ENCODE data around the gene FKBP14.

Gene FKBP14

DNA sequence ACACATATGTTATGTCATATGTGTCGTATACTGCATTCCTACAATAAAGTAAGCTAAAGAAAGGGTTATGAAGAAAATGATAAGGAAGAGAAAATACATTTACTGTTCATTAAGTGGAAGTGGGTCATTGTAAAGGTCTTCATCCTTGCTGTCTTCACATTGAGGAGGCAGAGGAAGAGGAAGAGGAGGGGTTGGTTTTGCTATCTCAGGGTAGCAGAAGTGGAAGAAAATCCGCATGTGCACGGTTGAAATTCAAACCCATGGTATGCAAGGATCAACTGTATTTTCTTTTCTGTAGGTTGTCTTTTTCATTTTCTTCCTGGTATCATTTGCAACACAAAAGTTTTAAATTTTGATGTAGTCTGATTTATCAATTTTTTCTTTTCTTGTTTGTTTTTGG lies 8.0 kb upstream of the FKBP14 start:
- H3K36me3 ChIP-seq (ENCODE audit: control insufficient read depth, insufficient read depth, low read length): peaks cover 4% of the 10 kb centered on the region
- H3K4me3 ChIP-seq (ENCODE audit: insufficient read depth, low read depth, low read length): no peak overlapping the region
- WGBS, 2 experiments: 95 to 98% methylated on average over 3 of the region's 3 CpGs
- peaks cover 6% of the 10 kb centered on the region for H3K4me1 ChIP-seq (ENCODE audit: control insufficient read depth, insufficient read depth, low read length)
- no peaks in the 10 kb centered on the region for H3K27me3 ChIP-seq (ENCODE audit: control insufficient read depth, insufficient read depth, low read length, poor library complexity, severe bottlenecking)
- no peaks in the 10 kb centered on the region for H3K9me3 ChIP-seq (ENCODE audit: control insufficient read depth, low read length)
- no peak overlapping the region for H3K27ac ChIP-seq (ENCODE audit: insufficient read depth, low read depth, low read length, poor library complexity, severe bottlenecking)

DNA sequence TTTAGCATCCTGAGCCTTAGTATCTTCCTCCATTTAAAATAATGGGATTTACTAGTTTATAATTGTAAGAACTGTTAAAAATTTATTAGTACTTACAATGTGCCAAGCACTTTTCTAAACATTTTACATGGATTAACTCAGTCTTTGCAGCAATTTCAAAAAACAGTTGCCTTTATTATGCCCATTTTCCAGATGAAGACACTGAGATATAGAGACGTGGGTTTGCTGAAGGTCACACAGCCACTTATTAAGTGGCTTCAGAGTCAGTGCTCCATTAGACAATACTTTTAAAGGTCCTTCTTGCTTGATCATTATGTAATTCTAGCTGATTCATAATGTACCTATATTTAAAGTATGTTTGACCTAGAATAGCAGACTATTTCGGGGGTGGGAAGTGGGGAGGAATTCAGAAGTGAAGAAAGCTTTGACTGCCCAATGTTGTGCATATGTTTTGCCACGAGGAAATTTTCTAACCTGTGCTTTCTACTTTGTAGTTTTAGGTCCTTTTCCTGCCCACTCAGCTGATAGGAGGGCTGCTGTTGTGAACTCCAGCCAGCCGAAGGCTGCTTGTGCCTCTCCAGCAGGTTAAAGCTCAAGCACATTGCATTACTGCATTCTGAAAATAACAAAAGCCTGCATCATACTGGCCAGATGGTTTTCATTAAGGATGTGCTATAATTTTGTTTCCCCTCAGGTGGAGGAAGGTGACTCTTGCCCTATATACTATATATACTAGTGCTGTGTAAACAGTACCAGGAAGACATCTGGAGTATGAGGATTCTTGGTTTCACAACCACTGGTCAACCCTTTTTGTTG lies 6.0 kb upstream of the FKBP14 start:
- Histone ChIP-seq H3K27me3 (ENCODE audit: control insufficient read depth, insufficient read depth, low read length, poor library complexity, severe bottlenecking) (no peaks in the 10 kb centered on the region), H3K36me3 (ENCODE audit: control insufficient read depth, insufficient read depth, low read length) (peaks cover 4% of the 10 kb centered on the region), H3K9me3 (ENCODE audit: control insufficient read depth, low read length) (no peaks in the 10 kb centered on the region), H3K4me1 (ENCODE audit: control insufficient read depth, insufficient read depth, low read length) (peaks cover 11% of the 10 kb centered on the region), H3K4me3 (ENCODE audit: insufficient read depth, low read depth, low read length) (no peak overlapping the region), H3K27ac (ENCODE audit: insufficient read depth, low read depth, low read length, poor library complexity, severe bottlenecking) (no peak overlapping the region)
- WGBS, 2 experiments: 89 to 93% methylated on average over 4 of the region's 4 CpGs

DNA sequence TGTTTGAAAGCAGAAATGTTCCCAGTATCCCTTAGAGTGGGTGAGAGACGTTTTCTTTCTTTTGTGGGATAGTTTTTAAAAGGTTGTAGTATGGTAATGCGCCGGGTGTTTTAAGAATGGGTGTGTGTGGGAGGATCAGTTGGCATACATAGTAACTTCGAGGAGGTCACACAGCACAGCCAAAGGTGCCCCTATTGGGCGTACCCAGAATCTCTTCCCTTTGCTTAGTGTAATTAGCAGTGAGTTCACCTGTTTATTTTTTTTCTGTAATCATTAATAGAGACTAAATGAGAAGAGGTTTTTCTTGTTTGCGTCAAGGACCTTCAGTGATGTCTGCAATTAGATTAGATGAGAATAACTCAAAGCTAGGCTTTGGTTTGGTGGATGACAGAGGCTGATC lies 3.2 kb upstream of the FKBP14 start:
- Histone ChIP-seq H3K4me1 (ENCODE audit: control insufficient read depth, insufficient read depth, low read length) (peaks cover 18% of the 10 kb centered on the region), H3K27ac (ENCODE audit: insufficient read depth, low read depth, low read length, poor library complexity, severe bottlenecking) (no peak overlapping the region), H3K27me3 (ENCODE audit: control insufficient read depth, insufficient read depth, low read length, poor library complexity, severe bottlenecking) (peaks cover 3% of the 10 kb centered on the region), H3K36me3 (ENCODE audit: control insufficient read depth, insufficient read depth, low read length) (no peaks in the 10 kb centered on the region), H3K9me3 (ENCODE audit: control insufficient read depth, low read length) (no peaks in the 10 kb centered on the region), H3K4me3 (ENCODE audit: insufficient read depth, low read depth, low read length) (peak overlapping the region; percentile 91)
- WGBS, 2 experiments: 14 to 24% methylated on average over 6 of the region's 6 CpGs

DNA sequence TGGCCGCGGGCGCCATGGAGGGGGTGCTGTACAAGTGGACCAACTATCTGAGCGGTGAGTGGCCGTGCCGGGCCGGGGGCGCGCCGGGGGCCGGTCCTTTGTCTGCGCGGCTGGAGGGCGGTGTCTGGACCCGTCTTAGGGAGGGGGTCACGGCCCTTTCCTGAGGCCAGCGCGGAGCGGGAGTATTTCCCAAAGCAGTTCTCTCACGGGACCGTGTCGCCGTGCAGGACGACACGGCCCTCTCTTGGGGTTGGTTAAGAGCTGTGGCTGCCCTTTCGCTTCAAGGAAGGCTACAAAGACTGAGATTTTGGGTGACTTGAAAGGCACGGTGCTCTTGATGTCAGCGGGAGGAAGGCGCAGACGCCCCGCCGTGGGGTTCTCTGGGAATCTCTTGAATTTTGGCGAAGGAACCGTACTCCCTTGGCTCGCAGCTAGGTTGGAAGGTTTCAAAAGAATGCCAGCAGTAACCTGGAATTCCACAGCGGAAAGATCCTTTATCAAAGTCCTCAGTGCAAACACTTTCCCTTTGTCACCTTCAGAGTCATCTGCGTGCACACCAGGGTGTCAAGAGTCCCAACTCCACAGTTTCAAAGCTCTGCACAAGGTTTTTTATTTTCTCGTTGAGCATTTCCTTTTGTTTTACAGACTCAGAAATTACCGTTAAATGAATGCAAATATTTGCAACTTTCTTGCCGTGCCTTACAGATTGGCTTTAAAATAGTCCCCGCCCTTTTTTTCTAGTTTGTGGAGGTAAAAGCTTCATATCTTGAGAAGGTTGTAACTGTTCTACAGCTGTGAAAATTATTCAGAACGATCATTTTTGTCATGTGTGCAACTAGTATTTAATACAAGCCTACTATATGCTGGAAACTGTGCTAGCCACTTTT lies 2.5 kb upstream of the FKBP14 start:
- 0 to 1% methylated on average over 41 to 42 of the region's 42 CpGs for WGBS, 2 experiments
- Histone ChIP-seq H3K27me3 (ENCODE audit: control insufficient read depth, insufficient read depth, low read length, poor library complexity, severe bottlenecking) (peaks cover 3% of the 10 kb centered on the region), H3K9me3 (ENCODE audit: control insufficient read depth, low read length) (no peaks in the 10 kb centered on the region), H3K4me3 (ENCODE audit: insufficient read depth, low read depth, low read length) (peak overlapping the region; percentile 91), H3K27ac (ENCODE audit: insufficient read depth, low read depth, low read length, poor library complexity, severe bottlenecking) (peak overlapping the region; percentile 88), H3K36me3 (ENCODE audit: control insufficient read depth, insufficient read depth, low read length) (no peaks in the 10 kb centered on the region), H3K4me1 (ENCODE audit: control insufficient read depth, insufficient read depth, low read length) (peaks cover 18% of the 10 kb centered on the region)

DNA sequence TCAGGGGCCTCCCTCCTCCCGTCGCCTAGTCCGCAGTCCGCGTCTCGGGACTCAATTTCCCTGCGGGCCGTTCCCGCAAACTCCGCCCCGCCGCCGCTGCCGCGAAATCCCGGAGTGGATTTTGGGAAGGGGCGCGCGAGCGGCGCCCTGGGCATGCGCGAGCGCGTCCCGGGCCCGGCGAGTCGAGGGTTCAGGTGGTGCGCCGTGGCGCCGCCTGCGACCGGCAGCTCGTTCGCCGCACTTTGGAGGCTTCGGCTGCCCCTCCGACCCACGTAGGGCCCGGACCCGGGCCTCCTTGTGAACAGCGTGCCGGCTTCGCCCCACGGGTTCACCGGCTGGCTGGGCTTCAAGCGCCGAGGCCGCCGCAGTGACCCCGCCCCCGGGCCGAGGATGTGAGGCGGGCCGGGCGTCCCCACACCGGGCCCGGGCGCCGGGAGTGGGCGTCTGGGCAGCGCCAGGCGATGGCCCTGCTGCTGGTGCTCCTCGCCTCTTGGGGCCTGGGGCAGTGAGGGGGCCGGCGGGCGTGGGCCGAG lies 1.8 kb upstream of the FKBP14 start, which contains the start of gene PLEKHA8:
Gene PLEKHA8 (plus strand): TSS at position 197 of the 533 bp plus-strand sequence. CDS start 351 bp downstream, outside the sequence.
- H3K27ac ChIP-seq (ENCODE audit: insufficient read depth, low read depth, low read length, poor library complexity, severe bottlenecking): peak within 1 kb of the TSS; percentile 88
- H3K4me1 ChIP-seq (ENCODE audit: control insufficient read depth, insufficient read depth, low read length): peaks cover 18% of the 10 kb centered on the region
- WGBS, 2 experiments: 0% methylated on average over 70 of the region's 70 CpGs
- peaks cover 3% of the 10 kb centered on the region for H3K27me3 ChIP-seq (ENCODE audit: control insufficient read depth, insufficient read depth, low read length, poor library complexity, severe bottlenecking)
- H3K36me3 ChIP-seq (ENCODE audit: control insufficient read depth, insufficient read depth, low read length): no peaks in the 10 kb centered on the region
- H3K4me3 ChIP-seq (ENCODE audit: insufficient read depth, low read depth, low read length): peak within 1 kb of the TSS; percentile 91
- H3K9me3 ChIP-seq (ENCODE audit: control insufficient read depth, low read length): no peaks in the 10 kb centered on the region

DNA sequence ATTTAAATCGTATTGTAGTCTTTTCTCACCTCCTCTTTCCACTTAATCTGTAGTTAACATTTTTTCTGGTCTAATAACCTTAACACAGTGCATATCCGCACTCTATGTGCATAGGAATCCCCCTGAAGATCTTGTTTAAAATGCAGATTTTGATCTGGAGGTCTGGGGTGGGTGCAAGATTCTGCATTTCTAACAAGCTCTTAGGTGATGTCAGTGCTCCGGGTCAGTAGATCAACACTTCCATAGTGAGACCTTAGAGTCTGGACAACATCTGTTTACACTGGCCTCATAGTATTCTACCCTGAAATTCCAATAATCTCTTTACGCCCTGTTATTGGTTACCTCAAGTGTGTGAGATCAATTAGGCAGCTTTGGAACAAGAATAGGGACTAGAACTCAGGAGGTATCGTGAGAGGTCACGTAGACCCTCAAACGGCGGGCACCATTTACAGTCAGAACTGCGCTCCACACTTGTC lies 1.3 kb upstream of the FKBP14 start:
- Histone ChIP-seq H3K36me3 (ENCODE audit: control insufficient read depth, insufficient read depth, low read length) (no peaks in the 10 kb centered on the region), H3K27me3 (ENCODE audit: control insufficient read depth, insufficient read depth, low read length, poor library complexity, severe bottlenecking) (peaks cover 3% of the 10 kb centered on the region), H3K4me3 (ENCODE audit: insufficient read depth, low read depth, low read length) (peak overlapping the region; percentile 91), H3K9me3 (ENCODE audit: control insufficient read depth, low read length) (no peaks in the 10 kb centered on the region), H3K27ac (ENCODE audit: insufficient read depth, low read depth, low read length, poor library complexity, severe bottlenecking) (no peak overlapping the region), H3K4me1 (ENCODE audit: control insufficient read depth, insufficient read depth, low read length) (peaks cover 18% of the 10 kb centered on the region)
- WGBS, 2 experiments: 8 to 9% methylated on average over 9 of the region's 9 CpGs

DNA sequence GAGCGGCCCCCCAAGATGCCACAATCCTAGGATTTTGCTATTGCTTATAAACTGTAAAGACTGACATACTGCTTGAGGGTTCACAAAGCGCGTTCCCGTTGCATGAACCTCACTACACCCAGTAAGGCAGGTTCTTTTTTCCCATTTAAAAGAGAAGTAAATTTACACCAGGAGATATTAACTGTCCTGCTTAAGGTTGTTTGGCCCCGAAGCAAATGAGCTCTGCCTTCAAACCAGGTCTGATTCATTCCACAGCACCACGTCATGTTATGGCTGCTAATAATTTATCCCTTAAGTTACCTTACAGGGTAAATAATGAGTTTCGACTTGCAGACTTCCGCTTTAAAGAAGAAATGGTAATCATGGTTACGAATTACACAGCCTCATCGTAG lies 559 bp upstream of the FKBP14 start:
- Histone ChIP-seq H3K4me1 (ENCODE audit: control insufficient read depth, insufficient read depth, low read length) (peaks cover 18% of the 10 kb centered on the region), H3K9me3 (ENCODE audit: control insufficient read depth, low read length) (no peaks in the 10 kb centered on the region), H3K27ac (ENCODE audit: insufficient read depth, low read depth, low read length, poor library complexity, severe bottlenecking) (no peak overlapping the region), H3K36me3 (ENCODE audit: control insufficient read depth, insufficient read depth, low read length) (no peaks in the 10 kb centered on the region), H3K4me3 (ENCODE audit: insufficient read depth, low read depth, low read length) (peak overlapping the region; percentile 91), H3K27me3 (ENCODE audit: control insufficient read depth, insufficient read depth, low read length, poor library complexity, severe bottlenecking) (peaks cover 3% of the 10 kb centered on the region)
- 5 to 9% methylated on average over 8 to 10 of the region's 10 CpGs for WGBS, 2 experiments

DNA sequence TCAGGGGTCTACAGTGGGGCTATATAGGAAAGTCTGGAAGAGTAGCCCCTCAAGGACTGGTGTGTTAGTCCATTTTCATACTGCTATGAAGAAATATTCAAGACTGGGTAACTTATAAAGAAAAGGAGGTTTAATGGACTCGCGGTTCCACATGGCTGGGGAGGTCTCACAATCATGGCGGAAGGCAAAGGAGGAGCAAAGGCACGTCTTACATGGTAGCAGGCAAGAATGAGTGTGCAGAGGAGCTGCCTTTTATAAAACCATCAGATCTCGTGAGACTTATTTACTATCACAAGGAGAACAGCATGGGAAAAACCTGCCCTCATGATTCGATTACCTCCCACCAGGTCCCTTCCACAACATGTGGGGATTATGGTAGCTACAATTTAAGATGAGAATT lies 3.0 kb downstream of the FKBP14 start:
- peaks cover 12% of the 10 kb centered on the region for H3K4me1 ChIP-seq (ENCODE audit: control insufficient read depth, insufficient read depth, low read length)
- no peaks in the 10 kb centered on the region for H3K9me3 ChIP-seq (ENCODE audit: control insufficient read depth, low read length)
- no peak overlapping the region for H3K4me3 ChIP-seq (ENCODE audit: insufficient read depth, low read depth, low read length)
- no peaks in the 10 kb centered on the region for H3K36me3 ChIP-seq (ENCODE audit: control insufficient read depth, insufficient read depth, low read length)
- H3K27me3 ChIP-seq (ENCODE audit: control insufficient read depth, insufficient read depth, low read length, poor library complexity, severe bottlenecking): peaks cover 3% of the 10 kb centered on the region
- no peak overlapping the region for H3K27ac ChIP-seq (ENCODE audit: insufficient read depth, low read depth, low read length, poor library complexity, severe bottlenecking)
- WGBS, 2 experiments: 97 to 99% methylated on average over 6 of the region's 6 CpGs

DNA sequence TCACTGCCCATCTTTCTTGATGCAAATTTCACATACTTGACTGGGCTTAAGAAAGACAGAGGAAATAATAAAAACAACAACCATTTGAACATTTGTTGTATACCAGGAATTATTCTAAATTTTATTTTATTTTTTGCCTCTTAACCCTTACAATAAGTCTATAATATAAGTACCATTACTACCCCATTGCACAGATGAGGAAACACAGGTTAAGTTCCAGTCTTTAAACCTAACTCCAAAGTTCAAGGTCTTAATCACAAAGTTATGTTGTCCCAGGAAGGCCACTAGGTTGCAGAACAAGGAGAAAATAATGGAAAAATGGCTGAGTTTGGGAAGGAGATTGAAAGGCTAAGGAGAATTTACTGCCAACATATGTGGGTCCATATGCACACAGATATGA lies 3.5 kb downstream of the FKBP14 start:
- H3K36me3 ChIP-seq (ENCODE audit: control insufficient read depth, insufficient read depth, low read length): no peaks in the 10 kb centered on the region
- H3K4me3 ChIP-seq (ENCODE audit: insufficient read depth, low read depth, low read length): no peak overlapping the region
- peaks cover 3% of the 10 kb centered on the region for H3K27me3 ChIP-seq (ENCODE audit: control insufficient read depth, insufficient read depth, low read length, poor library complexity, severe bottlenecking)
- no peaks in the 10 kb centered on the region for H3K9me3 ChIP-seq (ENCODE audit: control insufficient read depth, low read length)
- H3K27ac ChIP-seq (ENCODE audit: insufficient read depth, low read depth, low read length, poor library complexity, severe bottlenecking): no peak overlapping the region
- H3K4me1 ChIP-seq (ENCODE audit: control insufficient read depth, insufficient read depth, low read length): peaks cover 12% of the 10 kb centered on the region

DNA sequence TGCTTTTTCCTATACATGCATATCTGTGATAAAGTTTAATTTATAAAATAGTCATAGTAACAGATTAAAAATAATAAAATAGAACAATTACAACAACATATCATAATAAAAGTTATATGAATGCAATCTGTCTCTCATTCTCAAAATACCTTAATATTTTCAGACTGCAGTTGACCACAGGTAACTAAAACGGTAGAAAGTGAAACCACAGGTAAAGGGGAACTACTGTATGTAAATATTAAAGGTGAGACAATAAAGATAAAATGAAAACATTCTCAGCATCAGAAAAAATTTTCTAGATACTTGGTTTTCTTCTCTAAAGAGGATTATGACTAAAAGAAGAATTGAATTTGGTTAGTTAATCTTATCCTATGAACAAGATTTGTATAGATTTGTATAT lies 6.0 kb downstream of the FKBP14 start:
- Histone ChIP-seq H3K36me3 (ENCODE audit: control insufficient read depth, insufficient read depth, low read length) (no peaks in the 10 kb centered on the region), H3K27me3 (ENCODE audit: control insufficient read depth, insufficient read depth, low read length, poor library complexity, severe bottlenecking) (no peaks in the 10 kb centered on the region), H3K4me3 (ENCODE audit: insufficient read depth, low read depth, low read length) (no peak overlapping the region), H3K4me1 (ENCODE audit: control insufficient read depth, insufficient read depth, low read length) (peaks cover 5% of the 10 kb centered on the region), H3K27ac (ENCODE audit: insufficient read depth, low read depth, low read length, poor library complexity, severe bottlenecking) (no peak overlapping the region), H3K9me3 (ENCODE audit: control insufficient read depth, low read length) (no peaks in the 10 kb centered on the region)
- WGBS, 2 experiments: no CpG with 5 or more reads among the region's 1 CpG

Measured in ectodermal cell (in vitro differentiated cells).